HUES64 (cell line): ENCODE data around the gene AMIGO1.

Experiments
- H3K27ac ChIP-seq: 2 replicates; pipeline ENCODE4 v1.7.0; 2013; ENCODE audit warnings: low read depth, low read length, inconsistent platforms
- H3K27me3 ChIP-seq: 2 replicates; pipeline ENCODE4 v1.6.1; 2013; ENCODE audit warnings: mild to moderate bottlenecking, low read length; ENCODE audit not compliant: insufficient read depth
- H3K36me3 ChIP-seq: 2 replicates; pipeline ENCODE4 v1.6.1; 2013; ENCODE audit warnings: mild to moderate bottlenecking, low read length; ENCODE audit not compliant: insufficient read depth
- H3K4me1 ChIP-seq: 2 replicates; pipeline ENCODE4 v1.6.1; 2013; ENCODE audit warnings: mild to moderate bottlenecking, low read length, moderate library complexity; ENCODE audit not compliant: insufficient read depth
- H3K4me3 ChIP-seq: 2 replicates; pipeline ENCODE4 v1.5.1; 2013; ENCODE audit warnings: mild to moderate bottlenecking, low read length, moderate library complexity
- H3K9ac ChIP-seq: 2 replicates; pipeline ENCODE4 v1.6.1; 2013; ENCODE audit warnings: mild to moderate bottlenecking, low read depth, low read length
- H3K9me3 ChIP-seq: 2 replicates; pipeline ENCODE4 v1.6.1; 2013; ENCODE audit warnings: low read depth, low read length; ENCODE audit not compliant: insufficient read depth
- WGBS: fragments of 150-250, 120-280 bp; methylation state at CpG from one replicate; pipeline ENCODE4 v1.1.7; 2013; ENCODE audit warnings: missing lambda C conversion rate; 5-methylcytosine and 5-hydroxymethylcytosine counted together

The AMIGO1 gene

GRCh38 chr1:109530457-109531087 lies 21.0 kb upstream of the AMIGO1 start:
- Histone ChIP-seq H3K9me3 (no peaks in the 10 kb centered on the region), H3K27ac (no peak overlapping the region), H3K9ac (no peak overlapping the region), H3K4me3 (no peak overlapping the region), H3K4me1 (peaks cover 9% of the 10 kb centered on the region; the same call in 1 of the 2 replicates), H3K27me3 (no peaks in the 10 kb centered on the region), H3K36me3 (no peaks in the 10 kb centered on the region)
- WGBS = 88% methylated on average over 13 of the region's 13 CpGs

- 83% methylated on average over 8 of the region's 8 CpGs for WGBS
- Histone ChIP-seq H3K4me1 (peaks cover 9% of the 10 kb centered on the region; the same call in 1 of the 2 replicates), H3K36me3 (no peaks in the 10 kb centered on the region), H3K27me3 (no peaks in the 10 kb centered on the region), H3K4me3 (no peak overlapping the region), H3K9me3 (no peaks in the 10 kb centered on the region), H3K27ac (no peak overlapping the region), H3K9ac (no peak overlapping the region)
Measured at GRCh38 chr1:109529881-109530456, 20.4 kb upstream of the AMIGO1 start.

GRCh38 chr1:109528712-109529111 lies 19.2 kb upstream of the AMIGO1 start:
- H3K4me1 ChIP-seq = peaks cover 9% of the 10 kb centered on the region; the same call in 1 of the 2 replicates
- 96% methylated on average over 3 of the region's 3 CpGs for WGBS
- H3K9ac ChIP-seq = no peak overlapping the region

GRCh38 chr1:109527846-109528695 lies 18.5 kb upstream of the AMIGO1 start:
- H3K27ac ChIP-seq = no peak overlapping the region
- 86% methylated on average over 9 of the region's 9 CpGs for WGBS
- no peaks in the 10 kb centered on the region for H3K27me3 ChIP-seq
- H3K4me3 ChIP-seq = no peak overlapping the region
- H3K36me3 ChIP-seq = no peaks in the 10 kb centered on the region
- H3K4me1 ChIP-seq = peaks cover 9% of the 10 kb centered on the region; the same call in 1 of the 2 replicates
- no peak overlapping the region for H3K9ac ChIP-seq
- H3K9me3 ChIP-seq = no peaks in the 10 kb centered on the region

More at GRCh38 chr1:109528712-109529111, 19.2 kb upstream of the AMIGO1 start:
- Histone ChIP-seq H3K36me3 (no peaks in the 10 kb centered on the region), H3K27ac (no peak overlapping the region), H3K27me3 (no peaks in the 10 kb centered on the region), H3K4me3 (no peak overlapping the region), H3K9me3 (no peaks in the 10 kb centered on the region)

- 92% methylated on average over 14 of the region's 14 CpGs for WGBS
- Histone ChIP-seq H3K27ac (no peak overlapping the region), H3K4me3 (no peak overlapping the region), H3K9me3 (no peaks in the 10 kb centered on the region), H3K9ac (no peak overlapping the region), H3K27me3 (no peaks in the 10 kb centered on the region), H3K4me1 (peaks cover 5% of the 10 kb centered on the region; the same call in 1 of the 2 replicates), H3K36me3 (no peaks in the 10 kb centered on the region)
Measured at GRCh38 chr1:109527098-109527811, 17.7 kb upstream of the AMIGO1 start.

GRCh38 chr1:109523706-109524105 lies 14.2 kb upstream of the AMIGO1 start:
- Histone ChIP-seq H3K4me1 (no peaks in the 10 kb centered on the region), H3K27ac (no peak overlapping the region), H3K9me3 (no peaks in the 10 kb centered on the region), H3K4me3 (no peak overlapping the region), H3K9ac (no peak overlapping the region), H3K36me3 (no peaks in the 10 kb centered on the region), H3K27me3 (no peaks in the 10 kb centered on the region; the same call in 1 of the 2 replicates)
- WGBS = no CpG with 5 or more reads among the region's 2 CpGs

GRCh38 chr1:109522026-109522425 lies 12.5 kb upstream of the AMIGO1 start:
- Histone ChIP-seq H3K27me3 (no peaks in the 10 kb centered on the region; the same call in 1 of the 2 replicates), H3K27ac (no peak overlapping the region), H3K9ac (no peak overlapping the region), H3K9me3 (no peaks in the 10 kb centered on the region), H3K36me3 (no peaks in the 10 kb centered on the region), H3K4me3 (no peak overlapping the region), H3K4me1 (no peaks in the 10 kb centered on the region)
- WGBS = 94% methylated on average over 7 of the region's 7 CpGs

- Histone ChIP-seq H3K27ac (no peak overlapping the region), H3K4me1 (no peaks in the 10 kb centered on the region), H3K27me3 (no peaks in the 10 kb centered on the region; the same call in 1 of the 2 replicates), H3K9me3 (no peaks in the 10 kb centered on the region), H3K9ac (no peak overlapping the region), H3K4me3 (no peak overlapping the region), H3K36me3 (no peaks in the 10 kb centered on the region)
- WGBS = 82% methylated on average over 14 of the region's 14 CpGs
Measured at GRCh38 chr1:109521002-109521951, 11.8 kb upstream of the AMIGO1 start.

GRCh38 chr1:109517337-109517736 lies 7.8 kb upstream of the AMIGO1 start:
- Histone ChIP-seq H3K27me3 (no peaks in the 10 kb centered on the region; the same call in 1 of the 2 replicates), H3K9me3 (no peaks in the 10 kb centered on the region), H3K4me1 (no peaks in the 10 kb centered on the region), H3K4me3 (no peak overlapping the region), H3K27ac (no peak overlapping the region), H3K9ac (no peak overlapping the region), H3K36me3 (no peaks in the 10 kb centered on the region)
- 90% methylated on average over 5 of the region's 5 CpGs for WGBS

GRCh38 chr1:109516872-109517271 lies 7.3 kb upstream of the AMIGO1 start:
- Histone ChIP-seq H3K9ac (no peak overlapping the region), H3K9me3 (no peaks in the 10 kb centered on the region), H3K36me3 (no peaks in the 10 kb centered on the region), H3K27ac (no peak overlapping the region), H3K27me3 (peaks cover 2% of the 10 kb centered on the region; the same call in 1 of the 2 replicates), H3K4me1 (no peaks in the 10 kb centered on the region), H3K4me3 (no peak overlapping the region)
- 91% methylated on average over 5 of the region's 5 CpGs for WGBS
